ENCODE measurements around the gene RPF1. TPM values are rescaled to one million over a fixed set of nuclear protein-coding genes. Genes with fewer than 3 reads are reported as not detected.

The RPF1 gene
- polyA plus RNA-seq, 3 donors = 11.9 to 25.4 (median 23.8) TPM

DNA sequence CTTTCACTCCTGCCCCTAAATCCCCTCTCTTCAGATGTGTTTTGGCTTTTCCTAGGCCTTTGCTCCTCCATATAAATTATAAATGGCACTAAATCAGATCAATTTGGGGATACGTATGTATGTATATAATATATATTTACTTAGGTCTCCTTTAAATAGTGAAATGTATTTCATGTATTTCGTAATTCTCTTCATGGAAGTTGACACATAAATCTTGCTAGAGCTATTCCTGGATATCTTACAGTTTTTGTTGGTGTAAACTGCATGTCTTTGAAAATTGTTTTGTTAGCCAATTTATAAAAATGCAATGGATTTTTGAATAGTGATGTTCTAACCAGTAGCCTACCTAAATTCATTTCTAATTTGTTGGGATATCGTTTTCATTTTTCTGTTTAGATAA, 9.0 kb downstream of the RPF1 start:
- Histone ChIP-seq H3K4me3 (replicated peaks in 1 of 3; ENCODE audit: low read depth in 2 of 3, low read length in 3 of 3) (no peak overlapping the region), H3K79me2 (ENCODE audit: insufficient read depth, low read length) (peaks cover 62% of the 10 kb centered on the region), H3K4me1 (ENCODE audit: control insufficient read depth in 1 of 2, insufficient read depth in 2 of 2, low read length in 2 of 2) (peaks cover 4 to 19% of the 10 kb centered on the region in 2 donors), H3K4me2 (replicated peaks; ENCODE audit: extremely low read depth, low read length, poor library complexity, severe bottlenecking) (no peak overlapping the region), H3K27ac (ENCODE audit: low read depth in 1 of 2, low read length in 2 of 2) (no peak overlapping the region), H4K20me1 (ENCODE audit: insufficient read depth, low read length) (peaks cover 32% of the 10 kb centered on the region), H3K9ac (ENCODE audit: insufficient read depth, low read length, poor library complexity, severe bottlenecking) (no peak overlapping the region), H2AFZ (ENCODE audit: insufficient read depth, low read depth, low read length, poor library complexity, severe bottlenecking) (no peak overlapping the region), H3K27me3 (ENCODE audit: control insufficient read depth in 2 of 2, insufficient read depth in 2 of 2, low read length in 2 of 2) (no peaks in the 10 kb centered on the region), H3K36me3 (replicated peaks in 1 of 2; ENCODE audit: control insufficient read depth in 1 of 2, insufficient read depth in 2 of 2, low read length in 2 of 2) (peaks cover 55 to 70% of the 10 kb centered on the region in 2 donors), H3K9me3 (replicated peaks in 1 of 2; ENCODE audit: control insufficient read depth in 1 of 2, insufficient read depth in 1 of 2, low read length in 2 of 2) (no peaks in the 10 kb centered on the region)
- Mint-ChIP-seq H3K4me3 (no peak overlapping the region), H3K9me3 (peaks cover 0 to 2% (median 0%) of the 10 kb centered on the region in 7 donors), H3K4me1 (peaks cover 25% of the 10 kb centered on the region), H3K36me3 (peaks cover 71 to 73% of the 10 kb centered on the region in 2 donors), H3K27me3 (ENCODE audit: low read depth in 3 of 3) (peaks cover 0 to 1% (median 0%) of the 10 kb centered on the region in 3 donors), H3K27ac (peak overlapping the region in 1 of 7 donors; percentile 13)
- intact Hi-C loops (cut with micrococcal nuclease) = no loop called here
- TF ChIP-seq, protein P1, sequence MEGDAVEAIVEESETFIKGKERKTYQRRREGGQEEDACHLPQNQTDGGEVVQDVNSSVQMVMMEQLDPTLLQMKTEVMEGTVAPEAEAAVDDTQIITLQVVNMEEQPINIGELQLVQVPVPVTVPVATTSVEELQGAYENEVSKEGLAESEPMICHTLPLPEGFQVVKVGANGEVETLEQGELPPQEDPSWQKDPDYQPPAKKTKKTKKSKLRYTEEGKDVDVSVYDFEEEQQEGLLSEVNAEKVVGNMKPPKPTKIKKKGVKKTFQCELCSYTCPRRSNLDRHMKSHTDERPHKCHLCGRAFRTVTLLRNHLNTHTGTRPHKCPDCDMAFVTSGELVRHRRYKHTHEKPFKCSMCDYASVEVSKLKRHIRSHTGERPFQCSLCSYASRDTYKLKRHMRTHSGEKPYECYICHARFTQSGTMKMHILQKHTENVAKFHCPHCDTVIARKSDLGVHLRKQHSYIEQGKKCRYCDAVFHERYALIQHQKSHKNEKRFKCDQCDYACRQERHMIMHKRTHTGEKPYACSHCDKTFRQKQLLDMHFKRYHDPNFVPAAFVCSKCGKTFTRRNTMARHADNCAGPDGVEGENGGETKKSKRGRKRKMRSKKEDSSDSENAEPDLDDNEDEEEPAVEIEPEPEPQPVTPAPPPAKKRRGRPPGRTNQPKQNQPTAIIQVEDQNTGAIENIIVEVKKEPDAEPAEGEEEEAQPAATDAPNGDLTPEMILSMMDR (IDR thresholded peaks at IDR 0.05) = no peak
- no peak for DNase-seq
- no CpG with 5 or more reads among the region's 3 CpGs for WGBS (ENCODE audit: insufficient coverage)

DNA sequence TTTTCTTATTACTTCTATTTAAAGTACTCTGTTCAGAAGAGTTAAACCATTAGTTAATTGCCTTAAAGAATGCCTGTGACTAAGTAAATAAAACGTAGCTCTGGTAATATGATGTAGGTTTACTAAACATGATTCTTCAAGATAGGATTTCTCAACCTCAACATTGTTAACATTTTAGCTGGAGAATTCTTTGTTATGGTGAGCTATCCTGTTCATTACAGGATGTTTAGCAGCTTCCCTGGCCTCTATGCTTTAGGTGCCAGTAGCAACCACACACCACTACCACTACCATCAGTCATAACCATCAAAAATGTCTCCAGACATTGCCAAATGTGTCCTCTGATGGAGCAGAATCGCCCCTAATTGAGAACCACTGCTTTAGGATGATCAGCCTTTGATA, 10.7 kb downstream of the RPF1 start:
- Mint-ChIP-seq H3K27ac (no peak overlapping the region), H3K4me1 (peaks cover 25% of the 10 kb centered on the region), H3K9me3 (peaks cover 0 to 2% (median 0%) of the 10 kb centered on the region in 7 donors), H3K4me3 (no peak overlapping the region), H3K27me3 (ENCODE audit: low read depth in 3 of 3) (peaks cover 0 to 1% (median 0%) of the 10 kb centered on the region in 3 donors), H3K36me3 (peaks cover 66 to 73% of the 10 kb centered on the region in 2 donors)
- TF ChIP-seq, protein P1 (IDR thresholded peaks at IDR 0.05) = no peak
- no peaks in the 10 kb centered on the region for H3K9me3 ChIP-seq (replicated peaks in 1 of 2; ENCODE audit: control insufficient read depth in 1 of 2, insufficient read depth in 1 of 2, low read length in 2 of 2)
- no peaks in the 10 kb centered on the region for H3K27me3 ChIP-seq (ENCODE audit: control insufficient read depth in 2 of 2, insufficient read depth in 2 of 2, low read length in 2 of 2)
- peaks cover 49% of the 10 kb centered on the region for H3K79me2 ChIP-seq (ENCODE audit: insufficient read depth, low read length)
- DNase-seq = no peak
- no peak overlapping the region for H3K27ac ChIP-seq (ENCODE audit: low read depth in 1 of 2, low read length in 2 of 2)
- no peak overlapping the region for H3K9ac ChIP-seq (ENCODE audit: insufficient read depth, low read length, poor library complexity, severe bottlenecking)
- no peak overlapping the region for H3K4me3 ChIP-seq (replicated peaks in 1 of 3; ENCODE audit: low read depth in 2 of 3, low read length in 3 of 3)
- H3K4me1 ChIP-seq (ENCODE audit: control insufficient read depth in 1 of 2, insufficient read depth in 2 of 2, low read length in 2 of 2) = peaks cover 4 to 19% of the 10 kb centered on the region in 2 donors
- no peak overlapping the region for H3K4me2 ChIP-seq (replicated peaks; ENCODE audit: extremely low read depth, low read length, poor library complexity, severe bottlenecking)
- WGBS (ENCODE audit: insufficient coverage) = no CpG with 5 or more reads among the region's 2 CpGs
- intact Hi-C loops (cut with micrococcal nuclease) = no loop called here
- peaks cover 34% of the 10 kb centered on the region for H4K20me1 ChIP-seq (ENCODE audit: insufficient read depth, low read length)
- no peak overlapping the region for H2AFZ ChIP-seq (ENCODE audit: insufficient read depth, low read depth, low read length, poor library complexity, severe bottlenecking)
- peaks cover 44 to 70% of the 10 kb centered on the region in 2 donors for H3K36me3 ChIP-seq (replicated peaks in 1 of 2; ENCODE audit: control insufficient read depth in 1 of 2, insufficient read depth in 2 of 2, low read length in 2 of 2)
